ENCODE results near the gene PLEKHA3. TPM values are rescaled to one million over a fixed set of nuclear protein-coding genes. Genes with fewer than 3 reads are reported as not detected.

PLEKHA3 gene
- total and polyA plus RNA-seq, 11 donors, result 3.0 to 50.4 (median 38.7) TPM

DNA sequence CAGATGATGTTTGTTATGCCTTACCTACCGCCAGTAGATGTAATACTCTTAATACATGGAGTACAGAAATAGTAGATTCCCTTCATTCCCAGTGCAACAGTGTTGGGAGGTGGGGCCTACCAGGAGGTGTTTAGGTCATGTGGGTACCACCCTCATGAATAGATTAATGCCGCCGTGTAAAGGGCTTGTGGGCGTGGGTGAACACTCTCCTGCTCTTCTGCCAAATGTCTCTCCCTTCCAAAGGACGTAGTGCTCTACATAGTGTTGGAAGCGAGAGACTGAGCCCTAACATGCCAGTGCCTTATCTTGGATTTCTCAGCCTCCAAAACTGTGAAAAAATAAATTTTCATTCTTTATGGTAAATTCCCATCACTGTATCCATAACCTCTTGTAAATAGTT is 30.1 kb downstream of the PLEKHA3 start:
- DNase-seq (no peak), ATAC-seq (peak; percentile 59 to 76 (median 74))
- H3K27me3 ChIP-seq, result no peaks in the 10 kb centered on the region
- no peak overlapping the region for H3K4me3 ChIP-seq
- TF ChIP-seq, protein P1, sequence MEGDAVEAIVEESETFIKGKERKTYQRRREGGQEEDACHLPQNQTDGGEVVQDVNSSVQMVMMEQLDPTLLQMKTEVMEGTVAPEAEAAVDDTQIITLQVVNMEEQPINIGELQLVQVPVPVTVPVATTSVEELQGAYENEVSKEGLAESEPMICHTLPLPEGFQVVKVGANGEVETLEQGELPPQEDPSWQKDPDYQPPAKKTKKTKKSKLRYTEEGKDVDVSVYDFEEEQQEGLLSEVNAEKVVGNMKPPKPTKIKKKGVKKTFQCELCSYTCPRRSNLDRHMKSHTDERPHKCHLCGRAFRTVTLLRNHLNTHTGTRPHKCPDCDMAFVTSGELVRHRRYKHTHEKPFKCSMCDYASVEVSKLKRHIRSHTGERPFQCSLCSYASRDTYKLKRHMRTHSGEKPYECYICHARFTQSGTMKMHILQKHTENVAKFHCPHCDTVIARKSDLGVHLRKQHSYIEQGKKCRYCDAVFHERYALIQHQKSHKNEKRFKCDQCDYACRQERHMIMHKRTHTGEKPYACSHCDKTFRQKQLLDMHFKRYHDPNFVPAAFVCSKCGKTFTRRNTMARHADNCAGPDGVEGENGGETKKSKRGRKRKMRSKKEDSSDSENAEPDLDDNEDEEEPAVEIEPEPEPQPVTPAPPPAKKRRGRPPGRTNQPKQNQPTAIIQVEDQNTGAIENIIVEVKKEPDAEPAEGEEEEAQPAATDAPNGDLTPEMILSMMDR (IDR thresholded peaks at IDR 0.05), result no peak
- TF ChIP-seq POLR2A (IDR thresholded peaks at IDR 0.05), result no peak
- 63 to 73% (median 70%) methylated on average over 6 of the region's 6 CpGs for WGBS, 4 donors
- no peak overlapping the region for H3K27ac ChIP-seq
- intact Hi-C loops (cut with DNase I), result no loop called here
- peaks cover 0 to 77% (median 31%) of the 10 kb centered on the region in 9 donors for H3K36me3 ChIP-seq
- H3K9me3 ChIP-seq, result no peaks in the 10 kb centered on the region
- H3K4me1 ChIP-seq, result no peaks in the 10 kb centered on the region

DNA sequence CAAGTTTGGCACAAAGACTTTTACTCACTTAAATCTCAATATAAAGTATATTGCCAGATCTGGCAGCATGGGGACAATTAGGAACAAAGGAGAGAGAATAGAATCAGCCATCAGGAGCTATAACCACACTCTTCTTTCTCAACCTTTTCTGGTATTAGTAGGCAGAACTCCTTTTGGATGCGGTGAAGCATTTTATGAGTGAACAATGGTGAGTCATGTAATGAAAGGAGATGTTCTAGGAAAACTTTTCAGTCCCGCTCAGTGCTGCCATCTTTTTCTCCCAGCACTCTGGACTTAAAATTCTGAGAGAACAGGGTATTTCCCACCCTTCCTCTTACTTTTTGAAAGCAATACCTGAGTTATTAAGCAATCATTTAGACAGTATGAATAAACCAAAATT is 32.2 kb downstream of the PLEKHA3 start:
- Histone ChIP-seq H3K4me3 (no peak overlapping the region), H3K4me1 (no peaks in the 10 kb centered on the region), H3K27me3 (no peaks in the 10 kb centered on the region), H3K36me3 (peaks cover 0 to 68% (median 31%) of the 10 kb centered on the region in 9 donors), H3K9me3 (no peaks in the 10 kb centered on the region), H3K27ac (no peak overlapping the region)
- ATAC-seq, result no peak
- intact Hi-C loops (cut with DNase I), result no loop called here
- 96 to 100% (median 98%) methylated on average over 2 of the region's 2 CpGs for WGBS, 4 donors
- TF ChIP-seq, protein P1 (IDR thresholded peaks at IDR 0.05), result no peak
- no peak for TF ChIP-seq POLR2A (IDR thresholded peaks at IDR 0.05)
- no peak for DNase-seq

DNA sequence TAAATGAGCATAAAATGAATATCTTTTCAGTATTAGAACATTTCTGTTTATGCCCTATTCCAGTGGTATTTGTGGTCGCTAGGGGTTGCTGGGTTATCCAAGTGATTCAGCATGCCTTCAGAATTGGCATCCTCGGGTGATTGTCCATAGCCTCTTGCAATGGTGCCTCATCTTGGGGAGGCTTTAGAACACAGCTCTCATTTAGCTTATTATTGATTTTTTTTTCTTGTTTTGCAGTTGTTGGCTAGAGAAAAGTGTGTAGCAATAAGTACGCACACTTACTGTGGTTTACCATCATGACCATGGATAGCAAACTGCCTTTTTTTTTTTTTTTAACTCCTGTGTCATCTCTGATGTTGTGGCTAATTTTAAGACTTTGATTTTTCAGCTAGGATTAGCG is 33.6 kb downstream of the PLEKHA3 start:
- TF ChIP-seq POLR2A (IDR thresholded peaks at IDR 0.05), result no peak
- TF ChIP-seq, protein P1 (IDR thresholded peaks at IDR 0.05), result no peak
- 96 to 100% (median 97%) methylated on average over 4 of the region's 4 CpGs for WGBS, 4 donors

DNA sequence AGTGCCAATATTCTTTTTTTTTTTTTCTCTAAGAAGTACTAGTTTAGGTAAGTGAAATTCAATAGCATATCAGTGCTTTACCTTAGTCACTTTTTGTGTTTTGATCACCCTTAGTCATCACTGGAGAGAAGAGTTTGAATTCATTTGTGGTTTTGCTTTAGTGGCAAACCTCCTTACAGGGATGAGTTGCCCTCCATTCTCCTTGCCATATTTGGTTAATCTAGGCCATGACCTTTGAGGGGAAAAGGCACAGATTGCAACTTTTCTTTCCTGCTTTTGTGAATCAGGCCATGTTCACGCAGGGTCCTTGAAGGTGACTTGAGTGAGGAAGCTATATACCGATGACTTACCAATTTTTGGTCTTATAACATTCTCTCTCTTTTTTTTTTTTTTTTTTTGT is 34.4 kb downstream of the PLEKHA3 start:
- H3K36me3 ChIP-seq, result peaks cover 0 to 75% (median 48%) of the 10 kb centered on the region in 9 donors
- 92 to 95% (median 94%) methylated on average over 2 of the region's 2 CpGs for WGBS, 4 donors
- no peak for DNase-seq
- intact Hi-C loops (cut with DNase I), result no loop called here
- TF ChIP-seq, protein P1 (IDR thresholded peaks at IDR 0.05), result no peak
- no peak for TF ChIP-seq POLR2A (IDR thresholded peaks at IDR 0.05)
- no peaks in the 10 kb centered on the region for H3K4me1 ChIP-seq
- H3K27ac ChIP-seq, result no peak overlapping the region
- ATAC-seq, result no peak
- H3K27me3 ChIP-seq, result no peaks in the 10 kb centered on the region
- no peak overlapping the region for H3K4me3 ChIP-seq
- no peaks in the 10 kb centered on the region for H3K9me3 ChIP-seq

More for the DNA sequence above, 33.6 kb downstream of the PLEKHA3 start:
- Histone ChIP-seq H3K4me1 (no peaks in the 10 kb centered on the region), H3K27ac (no peak overlapping the region), H3K9me3 (no peaks in the 10 kb centered on the region), H3K27me3 (no peaks in the 10 kb centered on the region), H3K4me3 (no peak overlapping the region), H3K36me3 (peaks cover 0 to 75% (median 45%) of the 10 kb centered on the region in 9 donors)
- DNase-seq (no peak), ATAC-seq (no peak)
- intact Hi-C loops (cut with DNase I), result no loop called here

All from heart left ventricle (tissue), 16 donors.